ENCODE measurements around the gene HNRNPH1.

The HNRNPH1 gene

DNA sequence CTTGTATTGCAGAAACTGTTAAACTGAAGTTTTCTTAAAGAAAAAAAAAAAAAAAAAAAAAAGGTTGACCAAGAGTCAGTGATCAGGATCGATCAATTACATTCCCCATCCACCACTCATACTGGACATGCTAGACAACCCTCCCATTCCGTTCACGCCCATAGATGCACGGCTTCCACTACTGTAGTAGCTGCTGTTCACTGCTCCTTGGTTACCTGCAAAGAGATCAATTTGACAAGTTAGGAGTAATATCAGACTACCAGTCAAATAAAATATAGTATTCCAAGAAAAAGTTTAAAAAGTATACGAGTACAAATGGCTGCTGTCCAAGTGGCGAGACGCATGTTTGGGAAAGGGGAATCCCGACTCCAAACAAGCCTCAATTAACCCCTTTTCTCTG, 8.7 kb downstream of the HNRNPH1 start:
- in situ Hi-C loops (cut with MboI; ENCODE audit: low pct_unique_long_range_greater_than_20kb, low sequenced_read_pairs, unreplicated experiment), result no loop called here
- no peak for DNase-seq (ENCODE audit: low spot score)
- no peak for TF ChIP-seq CTCF (IDR thresholded peaks at IDR 0.05; ENCODE audit: extremely low read depth, insufficient read depth, missing control alignments)

DNA sequence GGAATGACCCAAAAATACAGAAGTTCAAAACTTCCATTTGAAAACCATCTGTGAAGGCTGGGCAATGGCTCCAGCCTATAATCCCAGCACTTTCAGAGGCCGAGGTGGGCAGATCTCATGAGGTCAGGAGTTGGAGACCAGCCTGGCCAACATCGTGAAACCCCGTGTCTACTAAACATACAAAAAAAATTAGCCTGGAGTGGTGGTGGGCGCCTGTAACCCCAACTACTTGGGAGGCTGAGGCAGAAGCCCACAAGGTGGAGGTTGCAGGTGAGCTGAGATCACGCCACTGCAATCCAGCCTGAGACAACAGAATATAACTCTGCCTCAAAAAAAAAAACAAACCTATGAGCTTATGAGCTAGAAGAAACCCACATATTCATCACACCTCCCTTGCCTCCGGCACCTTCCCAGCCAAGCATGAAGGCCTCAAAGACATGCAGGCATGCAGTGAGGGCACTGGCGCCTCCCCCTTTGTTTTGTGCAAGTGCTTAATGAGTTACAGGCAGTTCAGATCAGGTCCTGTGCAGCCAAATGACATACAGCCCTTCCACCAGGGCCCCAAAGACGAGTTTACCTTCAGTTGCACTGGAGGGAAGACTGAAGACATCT, 9.9 kb downstream of the HNRNPH1 start:
- no peak for DNase-seq (ENCODE audit: low spot score)
- TF ChIP-seq CTCF (IDR thresholded peaks at IDR 0.05; ENCODE audit: extremely low read depth, insufficient read depth, missing control alignments), result no peak
- in situ Hi-C loops (cut with MboI; ENCODE audit: low pct_unique_long_range_greater_than_20kb, low sequenced_read_pairs, unreplicated experiment), result no loop called here

DNA sequence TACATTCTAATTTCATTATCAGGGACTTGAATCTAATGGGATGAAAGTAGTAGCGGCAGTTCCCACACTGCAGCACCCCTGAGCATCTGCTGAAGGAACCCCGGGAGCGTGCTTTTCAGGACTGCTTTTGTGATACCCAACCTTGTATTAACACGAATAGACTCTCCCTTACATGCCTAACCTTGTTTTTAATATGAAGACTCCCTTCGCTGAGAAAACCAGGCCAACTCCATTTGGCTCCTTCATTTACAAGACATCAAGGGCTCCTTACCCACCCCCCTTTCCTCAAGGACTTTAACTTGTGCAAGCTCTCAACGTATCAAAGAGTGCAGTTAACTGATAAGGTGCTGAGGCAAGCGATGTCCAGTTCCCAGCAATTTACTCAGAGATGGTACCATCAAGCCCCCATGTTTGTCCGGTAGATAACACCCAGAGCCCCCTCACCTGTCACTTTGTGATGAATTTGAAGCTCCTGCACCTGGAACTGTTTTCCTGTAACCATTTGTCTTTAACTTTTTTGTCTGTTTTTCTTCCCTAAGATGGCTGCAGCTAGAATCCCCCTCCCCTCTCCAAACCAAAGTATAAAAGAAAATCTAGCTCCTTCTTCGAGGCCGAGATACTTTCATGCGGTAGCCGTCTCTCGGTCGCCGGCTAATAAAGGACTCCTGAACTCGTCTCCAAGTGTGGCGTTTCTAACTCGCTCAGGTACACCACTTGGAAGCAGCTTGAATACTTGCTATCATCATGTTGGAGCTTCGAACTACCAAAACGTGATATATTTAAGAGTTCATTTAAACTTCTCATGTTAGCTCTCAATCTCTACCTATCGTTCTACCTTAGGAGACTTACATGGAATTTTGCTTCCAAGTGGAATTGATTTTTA, 10.7 kb downstream of the HNRNPH1 start:
- TF ChIP-seq CTCF (IDR thresholded peaks at IDR 0.05; ENCODE audit: extremely low read depth, insufficient read depth, missing control alignments), result no peak
- in situ Hi-C loops (cut with MboI; ENCODE audit: low pct_unique_long_range_greater_than_20kb, low sequenced_read_pairs, unreplicated experiment), result no loop called here
- no peak for DNase-seq (ENCODE audit: low spot score)

- DNase-seq (ENCODE audit: low spot score), result no peak
- TF ChIP-seq CTCF (IDR thresholded peaks at IDR 0.05; ENCODE audit: extremely low read depth, insufficient read depth, missing control alignments), result no peak
Observed at GRCh38 chr5:179610903-179611265, 12.6 kb downstream of the HNRNPH1 start.

GRCh38 chr5:179610109-179610902, 13.2 kb downstream of the HNRNPH1 start:
- in situ Hi-C loops (cut with MboI; ENCODE audit: low pct_unique_long_range_greater_than_20kb, low sequenced_read_pairs, unreplicated experiment), result no loop called here
- DNase-seq (ENCODE audit: low spot score), result no peak
- TF ChIP-seq CTCF (IDR thresholded peaks at IDR 0.05; ENCODE audit: extremely low read depth, insufficient read depth, missing control alignments), result no peak

More at GRCh38 chr5:179610903-179611265, 12.6 kb downstream of the HNRNPH1 start:
- in situ Hi-C loops (cut with MboI; ENCODE audit: low pct_unique_long_range_greater_than_20kb, low sequenced_read_pairs, unreplicated experiment), result no loop called here

DNA sequence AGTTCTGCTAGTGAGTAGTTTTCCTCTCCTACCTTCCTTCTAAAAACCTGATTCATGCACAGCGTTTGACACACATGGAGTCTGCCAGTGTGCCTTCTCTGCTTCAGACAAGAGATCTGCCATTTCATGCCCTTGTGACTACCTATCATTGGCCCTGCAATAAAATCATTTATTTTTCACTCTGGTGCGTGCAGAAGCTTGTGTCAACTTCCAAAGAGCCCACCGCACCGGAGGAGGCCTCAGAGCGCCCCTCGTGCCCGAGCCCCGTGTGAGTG, 13.7 kb downstream of the HNRNPH1 start:
- DNase-seq (ENCODE audit: low spot score), result no peak
- in situ Hi-C loops (cut with MboI; ENCODE audit: low pct_unique_long_range_greater_than_20kb, low sequenced_read_pairs, unreplicated experiment), result no loop called here
- no peak for TF ChIP-seq CTCF (IDR thresholded peaks at IDR 0.05; ENCODE audit: extremely low read depth, insufficient read depth, missing control alignments)
